GM21529 (cell line): Measurements from ENCODE around the gene ACAA2.
"Not testable (repeated sequence)": the region's sequence is repeated elsewhere in the genome, so short reads cannot be mapped to it uniquely, and the experiment has no call there.

Source experiments
- ATAC-seq: cut with Tn5 transposase; IDR thresholded peaks from one replicate; pipeline ENCODE4 v1.9.1; 2021; ENCODE audit not compliant: unreplicated experiment

Gene ACAA2

GRCh38 chr18:49845629-49846360, 32.5 kb upstream of the ACAA2 start:
- no peak for ATAC-seq

GRCh38 chr18:49844903-49845302, 31.6 kb upstream of the ACAA2 start:
- ATAC-seq: no peak

GRCh38 chr18:49843778-49844625, 30.7 kb upstream of the ACAA2 start:
- ATAC-seq: no peak

- no peak for ATAC-seq
Measured at GRCh38 chr18:49843131-49843530, 29.8 kb upstream of the ACAA2 start.

GRCh38 chr18:49842656-49843055, 29.3 kb upstream of the ACAA2 start:
- ATAC-seq: no peak

GRCh38 chr18:49841236-49842217, 28.2 kb upstream of the ACAA2 start:
- no peak for ATAC-seq

- ATAC-seq: no peak
Measured at GRCh38 chr18:49839012-49839411, 25.7 kb upstream of the ACAA2 start.

GRCh38 chr18:49838381-49838780, 25.0 kb upstream of the ACAA2 start:
- no peak for ATAC-seq

- no peak for ATAC-seq
Measured at GRCh38 chr18:49837889-49838288, 24.6 kb upstream of the ACAA2 start.

GRCh38 chr18:49837316-49837835, 24.0 kb upstream of the ACAA2 start:
- not testable (repeated sequence) for ATAC-seq

GRCh38 chr18:49835405-49835804, 22.1 kb upstream of the ACAA2 start:
- no peak for ATAC-seq

GRCh38 chr18:49834258-49834657, 20.9 kb upstream of the ACAA2 start:
- no peak for ATAC-seq

GRCh38 chr18:49833814-49834213, 20.5 kb upstream of the ACAA2 start:
- ATAC-seq: no peak

GRCh38 chr18:49832221-49832647, 18.9 kb upstream of the ACAA2 start:
- no peak for ATAC-seq

GRCh38 chr18:49827996-49828395, 14.7 kb upstream of the ACAA2 start:
- ATAC-seq: no peak

- ATAC-seq: no peak
Measured at GRCh38 chr18:49819823-49820671, 6.7 kb upstream of the ACAA2 start.

GRCh38 chr18:49819071-49819662, 5.8 kb upstream of the ACAA2 start:
- ATAC-seq: no peak

- ATAC-seq: no peak
Measured at GRCh38 chr18:49817947-49818346, 4.6 kb upstream of the ACAA2 start.

GRCh38 chr18:49815927-49816326, 2.6 kb upstream of the ACAA2 start:
- no peak for ATAC-seq

GRCh38 chr18:49814147-49814499, 790 bp upstream of the ACAA2 start:
- peak; percentile 34 for ATAC-seq
